ENCODE measurements around the gene KRT7.

The KRT7 gene

DNA sequence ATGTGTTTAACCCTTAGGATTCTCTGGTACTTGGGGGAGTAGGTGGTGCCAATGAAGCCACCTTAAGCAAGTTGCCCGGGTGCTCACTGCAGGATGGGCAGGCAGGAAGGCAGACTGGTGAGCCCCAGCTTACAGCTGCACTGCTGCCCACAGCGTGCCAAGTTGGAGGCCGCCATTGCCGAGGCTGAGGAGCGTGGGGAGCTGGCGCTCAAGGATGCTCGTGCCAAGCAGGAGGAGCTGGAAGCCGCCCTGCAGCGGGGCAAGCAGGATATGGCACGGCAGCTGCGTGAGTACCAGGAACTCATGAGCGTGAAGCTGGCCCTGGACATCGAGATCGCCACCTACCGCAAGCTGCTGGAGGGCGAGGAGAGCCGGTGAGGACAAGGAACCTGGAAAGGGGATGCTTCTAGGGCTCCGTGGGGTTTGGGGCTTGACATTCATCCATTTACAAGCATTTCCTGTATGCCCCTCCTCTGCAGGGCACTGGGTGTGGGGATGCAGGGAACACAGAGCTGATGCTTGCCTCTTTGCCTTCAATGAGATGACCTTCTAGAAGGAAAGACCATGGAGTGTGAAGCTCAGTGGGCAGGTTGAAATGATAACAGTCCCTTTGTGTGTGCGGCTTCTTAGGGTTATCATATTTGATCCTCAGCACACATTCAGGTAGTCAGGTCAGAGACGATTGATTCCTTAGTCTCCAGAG is 12.4 kb downstream of the KRT7 start:
- no peak for DNase-seq (ENCODE audit: low read depth)
- H3K4me3 ChIP-seq (ENCODE audit: low read length), result no peak overlapping the region
- TF ChIP-seq, protein P1, sequence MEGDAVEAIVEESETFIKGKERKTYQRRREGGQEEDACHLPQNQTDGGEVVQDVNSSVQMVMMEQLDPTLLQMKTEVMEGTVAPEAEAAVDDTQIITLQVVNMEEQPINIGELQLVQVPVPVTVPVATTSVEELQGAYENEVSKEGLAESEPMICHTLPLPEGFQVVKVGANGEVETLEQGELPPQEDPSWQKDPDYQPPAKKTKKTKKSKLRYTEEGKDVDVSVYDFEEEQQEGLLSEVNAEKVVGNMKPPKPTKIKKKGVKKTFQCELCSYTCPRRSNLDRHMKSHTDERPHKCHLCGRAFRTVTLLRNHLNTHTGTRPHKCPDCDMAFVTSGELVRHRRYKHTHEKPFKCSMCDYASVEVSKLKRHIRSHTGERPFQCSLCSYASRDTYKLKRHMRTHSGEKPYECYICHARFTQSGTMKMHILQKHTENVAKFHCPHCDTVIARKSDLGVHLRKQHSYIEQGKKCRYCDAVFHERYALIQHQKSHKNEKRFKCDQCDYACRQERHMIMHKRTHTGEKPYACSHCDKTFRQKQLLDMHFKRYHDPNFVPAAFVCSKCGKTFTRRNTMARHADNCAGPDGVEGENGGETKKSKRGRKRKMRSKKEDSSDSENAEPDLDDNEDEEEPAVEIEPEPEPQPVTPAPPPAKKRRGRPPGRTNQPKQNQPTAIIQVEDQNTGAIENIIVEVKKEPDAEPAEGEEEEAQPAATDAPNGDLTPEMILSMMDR (IDR thresholded peaks at IDR 0.05; ENCODE audit: insufficient read depth, low read depth, low read length, missing control alignments), result no peak

GRCh38 chr12:52245962-52246569 is 13.0 kb downstream of the KRT7 start:
- TF ChIP-seq, protein P1 (IDR thresholded peaks at IDR 0.05; ENCODE audit: insufficient read depth, low read depth, low read length, missing control alignments), result no peak
- H3K4me3 ChIP-seq (ENCODE audit: low read length), result no peak overlapping the region
- DNase-seq (ENCODE audit: low read depth), result no peak

- no peak overlapping the region for H3K4me3 ChIP-seq (ENCODE audit: low read length)
- DNase-seq (ENCODE audit: low read depth), result no peak
- TF ChIP-seq, protein P1 (IDR thresholded peaks at IDR 0.05; ENCODE audit: insufficient read depth, low read depth, low read length, missing control alignments), result no peak
These were observed 13.9 kb downstream of the KRT7 start for GRCh38 chr12:52246720-52247621.

GRCh38 chr12:52247622-52248540 is 14.8 kb downstream of the KRT7 start:
- DNase-seq (ENCODE audit: low read depth), result no peak
- TF ChIP-seq, protein P1 (IDR thresholded peaks at IDR 0.05; ENCODE audit: insufficient read depth, low read depth, low read length, missing control alignments), result no peak
- no peak overlapping the region for H3K4me3 ChIP-seq (ENCODE audit: low read length)

DNA sequence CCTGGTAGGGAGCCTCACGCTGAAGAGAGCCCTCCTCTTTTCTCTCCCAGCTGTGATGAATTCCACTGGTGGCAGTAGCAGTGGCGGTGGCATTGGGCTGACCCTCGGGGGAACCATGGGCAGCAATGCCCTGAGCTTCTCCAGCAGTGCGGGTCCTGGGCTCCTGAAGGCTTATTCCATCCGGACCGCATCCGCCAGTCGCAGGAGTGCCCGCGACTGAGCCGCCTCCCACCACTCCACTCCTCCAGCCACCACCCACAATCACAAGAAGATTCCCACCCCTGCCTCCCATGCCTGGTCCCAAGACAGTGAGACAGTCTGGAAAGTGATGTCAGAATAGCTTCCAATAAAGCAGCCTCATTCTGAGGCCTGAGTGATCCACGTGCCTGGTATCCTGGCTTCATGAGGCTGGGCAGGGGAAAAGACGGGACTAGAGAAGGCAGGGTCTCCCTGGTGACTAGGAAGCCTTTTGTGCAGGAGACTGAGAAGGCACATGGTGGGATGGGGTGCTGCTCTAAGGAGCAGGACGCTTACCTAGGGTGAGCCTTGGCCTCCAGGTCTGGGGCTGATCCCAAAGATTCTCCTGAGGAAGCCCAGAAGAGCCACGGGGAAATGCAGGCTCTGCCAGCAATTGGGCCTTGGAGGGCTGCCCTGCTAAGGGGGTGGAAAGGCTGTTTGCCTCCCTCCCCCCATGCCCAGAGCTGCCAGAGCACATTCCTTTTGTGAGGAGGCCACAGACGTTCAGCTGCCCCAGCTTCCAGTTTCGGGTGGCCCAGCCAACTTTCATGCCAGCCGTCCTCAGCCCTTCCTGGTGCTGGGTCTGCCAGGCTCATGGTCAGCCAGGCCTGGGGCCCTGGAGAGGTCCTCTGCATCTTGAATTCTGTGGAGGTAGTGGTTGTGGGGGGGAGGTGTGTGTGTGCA is 15.8 kb downstream of the KRT7 start:
- no peak for DNase-seq (ENCODE audit: low read depth)
- H3K4me3 ChIP-seq (ENCODE audit: low read length), result no peak overlapping the region
- TF ChIP-seq, protein P1 (IDR thresholded peaks at IDR 0.05; ENCODE audit: insufficient read depth, low read depth, low read length, missing control alignments), result no peak
